IMR-90 (cell line): Measurements from ENCODE around the gene INPP5B. TPM values are rescaled to one million over a fixed set of nuclear protein-coding genes. Genes with fewer than 3 reads are reported as not detected.

Experiments
- ATAC-seq: fragments of 200-7000 bp; cut with Tn5 transposase; 2 replicates; pipeline ENCODE4 v1.9.1; 2020; ENCODE audit warnings: low read depth, mild to moderate bottlenecking, moderate library complexity
- BruUV-seq: library from RNA; stranded (reverse); fragments of 400-500 nt; replicated peaks from 2 replicates; lab custom pipeline; 2021; lab: Mats Ljungman, UMichigan
- CTCF ChIA-PET: fragments of 300-600 bp; formaldehyde crosslinking; extraction: SDS; loops from one replicate; lab custom pipeline; 2021; ENCODE audit warnings: antibody characterized with exemption; lab: Yijun Ruan, JAX
- POLR2A ChIA-PET: fragments of 300-600 bp; sonication (Branson Sonifier 250); formaldehyde crosslinking; loops from one replicate; lab custom pipeline; 2022; ENCODE audit warnings: antibody characterized with exemption; ENCODE audit not compliant: unreplicated experiment; lab: Charles Lee
- DNase-seq: peaks from one replicate; pipeline ENCODE4 v3.0.0; 2013
- H2AFZ ChIP-seq: replicated peaks from 2 replicates; pipeline ENCODE3; 2013; ENCODE audit warnings: low read length, mild to moderate bottlenecking; ENCODE audit not compliant: poor library complexity
- H2AK5ac ChIP-seq: 2 replicates; pipeline ENCODE4 v1.6.1; 2013; ENCODE audit warnings: low read depth, low read length, inconsistent platforms
- H2AK9ac ChIP-seq: replicated peaks from 2 replicates; pipeline ENCODE3; 2013; ENCODE audit warnings: mild to moderate bottlenecking, low read depth, low read length, moderate library complexity; ENCODE audit not compliant: poor library complexity
- H2BK120ac ChIP-seq: 2 replicates; pipeline ENCODE4 v1.6.1; 2013; ENCODE audit warnings: low read depth, low read length, inconsistent platforms
- H2BK15ac ChIP-seq: 3 replicates; pipeline ENCODE4 v1.6.1; 2013; ENCODE audit warnings: low read depth, low read length, inconsistent platforms
- H2BK20ac ChIP-seq: 2 replicates; pipeline ENCODE4 v1.6.1; 2013; ENCODE audit warnings: low read depth, mild to moderate bottlenecking, inconsistent platforms, low read length, moderate library complexity
- H2BK5ac ChIP-seq: 2 replicates; pipeline ENCODE4 v1.6.1; 2013; ENCODE audit warnings: mild to moderate bottlenecking, low read depth, low read length, inconsistent platforms; ENCODE audit not compliant: poor library complexity, severe bottlenecking
- H3K14ac ChIP-seq: replicated peaks from 2 replicates; pipeline ENCODE4 v1.6.1; 2013; ENCODE audit warnings: low read depth, low read length, inconsistent platforms
- H3K18ac ChIP-seq: 2 replicates; pipeline ENCODE4 v1.6.1; 2013; ENCODE audit warnings: low read depth, low read length, control low read depth
- H3K23ac ChIP-seq: 2 replicates; pipeline ENCODE4 v1.6.1; 2013; ENCODE audit warnings: low read depth, low read length, inconsistent platforms
- H3K27ac ChIP-seq: 2 replicates; pipeline ENCODE4 v1.5.1; 2013; ENCODE audit warnings: mild to moderate bottlenecking, control low read depth, low read length; ENCODE audit not compliant: insufficient read depth
- H3K27me3 ChIP-seq: 2 replicates; pipeline ENCODE4 v1.6.1; 2013; ENCODE audit warnings: low read length; ENCODE audit not compliant: control insufficient read depth, insufficient read depth
- H3K36me3 ChIP-seq: 2 replicates; pipeline ENCODE4 v1.6.1; 2013; ENCODE audit warnings: low read length, mixed read lengths; ENCODE audit not compliant: control insufficient read depth, insufficient read depth
- H3K4ac ChIP-seq: 2 replicates; pipeline ENCODE4 v1.6.1; 2013; ENCODE audit warnings: low read depth, low read length, inconsistent platforms
- H3K4me1 ChIP-seq: 2 replicates; pipeline ENCODE4 v1.6.1; 2013; ENCODE audit warnings: low read length, mixed read lengths; ENCODE audit not compliant: control insufficient read depth, insufficient read depth
- H3K4me2 ChIP-seq: 2 replicates; pipeline ENCODE4 v1.6.1; 2013; ENCODE audit warnings: low read depth, mild to moderate bottlenecking, control low read depth, low read length, moderate library complexity
- H3K4me3 ChIP-seq: 2 replicates; pipeline ENCODE4 v1.5.1; 2013; ENCODE audit warnings: low read depth, mild to moderate bottlenecking, control low read depth, low read length, moderate library complexity; ENCODE audit not compliant: insufficient read depth
- H3K56ac ChIP-seq: 2 replicates; pipeline ENCODE4 v1.6.1; 2013; ENCODE audit warnings: low read length, inconsistent platforms; ENCODE audit not compliant: insufficient read depth; ENCODE audit errors: extremely low read depth
- H3K79me1 ChIP-seq, 2 experiments: 2 replicates each; pipeline ENCODE4 v1.6.1; 2013; ENCODE audit warnings: low read length in 2 of 2, inconsistent platforms in 1 of 2, low read depth in 1 of 2
- H3K9ac ChIP-seq: 2 replicates; pipeline ENCODE4 v1.6.1; 2013; ENCODE audit warnings: low read depth, low read length, control low read depth
- H3K9me1 ChIP-seq: 2 replicates; pipeline ENCODE4 v1.6.1; 2013; ENCODE audit warnings: low read length, inconsistent platforms; ENCODE audit not compliant: insufficient read depth
- H3K9me3 ChIP-seq: 2 replicates; pipeline ENCODE4 v1.6.1; 2013; ENCODE audit warnings: low read length; ENCODE audit not compliant: control insufficient read depth, insufficient read depth
- H4K20me1 ChIP-seq: 2 replicates; pipeline ENCODE4 v1.6.1; 2013; ENCODE audit warnings: low read length, inconsistent platforms; ENCODE audit not compliant: insufficient read depth
- H4K5ac ChIP-seq: 2 replicates; pipeline ENCODE4 v1.6.1; 2013; ENCODE audit warnings: mild to moderate bottlenecking, low read depth, low read length, control low read depth
- H4K8ac ChIP-seq, 2 experiments: 2 replicates each; pipeline ENCODE4 v1.6.1; 2013; ENCODE audit warnings: low read depth in 2 of 2, low read length in 2 of 2, control low read depth in 1 of 2, inconsistent platforms in 1 of 2
- H4K91ac ChIP-seq: 2 replicates; pipeline ENCODE4 v1.6.1; 2013; ENCODE audit warnings: low read depth, low read length, inconsistent platforms; ENCODE audit not compliant: insufficient read depth
- CHD1 ChIP-seq: IDR thresholded peaks from 2 replicates; pipeline ENCODE4 v1.6.1; 2012; ENCODE audit warnings: low read depth, low read length, improper control_type of control experiment
- FOS ChIP-seq: fragments of 150-350 bp; IDR thresholded peaks from 2 replicates; pipeline ENCODE4 v1.6.1; 2016; ENCODE audit warnings: low read depth, low read length
- MAFK ChIP-seq: IDR thresholded peaks from 2 replicates; pipeline ENCODE4 v1.6.1; 2012; ENCODE audit warnings: low read depth, low read length, improper control_type of control experiment
- WGBS, 2 experiments: methylation state at CpG; one replicate each; pipeline versions ENCODE4 v1.1.5 to v1.1.7; 2013; ENCODE audit warnings: missing lambda C conversion rate in 2 of 2; ENCODE audit not compliant: insufficient read length in 1 of 2; ENCODE audit errors: extremely low coverage in 2 of 2; 5-methylcytosine and 5-hydroxymethylcytosine counted together
- dilution Hi-C: fragments of 300-500 bp; cut with HindIII; formaldehyde crosslinking; loops from one replicate; pipeline ENCODE4 v1.14.3; 2018; ENCODE audit warnings: low sequenced_read_pairs; ENCODE audit not compliant: unreplicated experiment
- in situ Hi-C: fragments of 300-500 bp; cut with MboI; formaldehyde crosslinking; loops from 3 replicates; pipeline ENCODE4 v1.14.3; 2019; ENCODE audit warnings: low sequenced_read_pairs, inconsistent platforms, mixed read lengths
- intact Hi-C: fragments of 100-400 bp; cut with micrococcal nuclease; formaldehyde crosslinking; loops from 2 replicates; pipeline ENCODE4 v1.10.0; 2022
- polyA plus RNA-seq, 3 experiments: library from polyadenylated mRNA; depleted of rRNA; stranded (reverse); fragments of >200 nt; gene quantifications; 2 replicates each; pipeline ENCODE4 v1.2.3, GENCODE V29; 2012; ENCODE audit warnings: low replicate concordance in 1 of 3
- total RNA-seq: library from RNA; depleted of rRNA; stranded (reverse); fragments of >200 nt; gene quantifications from 2 replicates; pipeline ENCODE4 v1.2.3, GENCODE V29; 2012

The INPP5B gene
- total and polyA plus RNA-seq, 2 of the 4 experiments (the other 2 are of a cell fraction) = 9.4 to 20.4 TPM

- no peak overlapping the region for H3K18ac ChIP-seq
- no peak for ATAC-seq
- no peak overlapping the region for H2BK120ac ChIP-seq
- no peak overlapping the region for H2AFZ ChIP-seq
- no peak overlapping the region for H4K8ac ChIP-seq
- H4K91ac ChIP-seq = no peak overlapping the region
- intact Hi-C loops (no loop called here), dilution Hi-C loops (no loop called here), in situ Hi-C loops (no loop called here)
- H3K9ac ChIP-seq = no peak overlapping the region
- no peak overlapping the region for H2BK20ac ChIP-seq
- ChIA-PET POLR2A (no interaction called here), CTCF (interaction anchor here (0.7 to 1.3 kb wide), 2 partner anchors 35 to 36 kb away, joined by 3 read pairs; partner anchors contain the start of gene MTF1)
- DNase-seq = peak; percentile 56
- H3K36me3 ChIP-seq = peaks cover 36% of the 10 kb centered on the region
- 50% methylated on average over 1 of the region's 9 CpGs; no CpG with 5 or more reads in 1 of the 2 experiments for WGBS, 2 experiments
- no peak overlapping the region for H2AK5ac ChIP-seq
- no peaks in the 10 kb centered on the region for H3K9me3 ChIP-seq
- H4K5ac ChIP-seq = no peak overlapping the region
- no peak overlapping the region for H3K4me3 ChIP-seq
- peak; percentile 30; the same call in 1 of the 2 replicates for TF ChIP-seq FOS
- TF ChIP-seq MAFK = peak; percentile 20; the same call in 1 of the 2 replicates
- no peak for TF ChIP-seq CHD1
- peaks cover 7 to 11% of the 10 kb centered on the region in 2 experiments; a peak in 3 of 4 replicates for H3K79me1 ChIP-seq
- no peak overlapping the region for H3K4me2 ChIP-seq
- H3K9me1 ChIP-seq = peaks cover 6% of the 10 kb centered on the region; the same call in 1 of the 2 replicates
- no peak overlapping the region for H3K14ac ChIP-seq
- H3K56ac ChIP-seq = no peak overlapping the region
- no peak overlapping the region for H2AK9ac ChIP-seq
- no peak overlapping the region for H3K4ac ChIP-seq
- peaks cover 8% of the 10 kb centered on the region; the same call in 1 of the 2 replicates for H3K4me1 ChIP-seq
- no peaks in the 10 kb centered on the region for H4K20me1 ChIP-seq
- no peaks in the 10 kb centered on the region for H3K27me3 ChIP-seq
- no TSS peak for BruUV-seq
- no peak overlapping the region for H3K23ac ChIP-seq
- no peak overlapping the region for H2BK15ac ChIP-seq
- no peak overlapping the region for H2BK5ac ChIP-seq
- H3K27ac ChIP-seq = no peak overlapping the region
These were observed 123.7 kb downstream of the INPP5B start for GRCh38 chr1:37822906-37823815.
